ENCODE measurements around the gene PLEKHA5.

PLEKHA5 gene

GRCh38 chr12:19234981-19235871 lies 105.7 kb downstream of the PLEKHA5 start:
- DNase-seq = no peak

- DNase-seq = no peak
Observed at GRCh38 chr12:19236656-19237055, 107.1 kb downstream of the PLEKHA5 start.

- no peak for DNase-seq
Observed at GRCh38 chr12:19238540-19238939, 109.0 kb downstream of the PLEKHA5 start.

GRCh38 chr12:19239102-19239501 lies 109.6 kb downstream of the PLEKHA5 start:
- DNase-seq = no peak

- no peak for DNase-seq
Observed at GRCh38 chr12:19239616-19240234, 110.2 kb downstream of the PLEKHA5 start.

GRCh38 chr12:19242581-19242980 lies 113.0 kb downstream of the PLEKHA5 start:
- DNase-seq = no peak

GRCh38 chr12:19243551-19243950 lies 114.0 kb downstream of the PLEKHA5 start:
- DNase-seq = no peak

- no peak for DNase-seq
Observed at GRCh38 chr12:19244312-19244711, 114.8 kb downstream of the PLEKHA5 start.

GRCh38 chr12:19245106-19245505 lies 115.6 kb downstream of the PLEKHA5 start:
- no peak for DNase-seq

- DNase-seq = no peak
Observed at GRCh38 chr12:19245666-19246065, 116.1 kb downstream of the PLEKHA5 start.

- DNase-seq = no peak
Observed at GRCh38 chr12:19246933-19247332, 117.4 kb downstream of the PLEKHA5 start.

- no peak for DNase-seq
Observed at GRCh38 chr12:19248929-19249602, 119.5 kb downstream of the PLEKHA5 start.

GRCh38 chr12:19251481-19252132 lies 122.1 kb downstream of the PLEKHA5 start:
- DNase-seq = no peak

- no peak for DNase-seq
Observed at GRCh38 chr12:19260135-19260534, 130.6 kb downstream of the PLEKHA5 start.

GRCh38 chr12:19261773-19262172 lies 132.2 kb downstream of the PLEKHA5 start:
- DNase-seq = no peak

- DNase-seq = no peak
Observed at GRCh38 chr12:19263672-19264071, 134.1 kb downstream of the PLEKHA5 start.

GRCh38 chr12:19273482-19274330 lies 144.2 kb downstream of the PLEKHA5 start:
- no peak for DNase-seq

GRCh38 chr12:19276767-19277166 lies 147.2 kb downstream of the PLEKHA5 start:
- no peak for DNase-seq

GRCh38 chr12:19277711-19278110 lies 148.2 kb downstream of the PLEKHA5 start:
- DNase-seq = no peak

GRCh38 chr12:19278407-19278806 lies 148.9 kb downstream of the PLEKHA5 start:
- DNase-seq = no peak

GRCh38 chr12:19282133-19282699 lies 152.7 kb downstream of the PLEKHA5 start:
- no peak for DNase-seq

- DNase-seq = no peak
Observed at GRCh38 chr12:19284658-19285057, 155.1 kb downstream of the PLEKHA5 start.

Data from NCI-H526 treated with DMSO at 0.1 percent for 48 hours (cell line).